Progenitor cell of endocrine pancreas (in vitro differentiated cells): ENCODE data around the gene RALGAPA2. TPM values are rescaled to one million over a fixed set of nuclear protein-coding genes. Genes with fewer than 3 reads are reported as not detected.

Experiments
- DNase-seq: peaks from one replicate; pipeline ENCODE4 v3.0.0; 2021; ENCODE audit warnings: low spot score; ENCODE audit not compliant: unreplicated experiment
- H3K27ac Mint-ChIP-seq: 2 replicates; pipeline ENCODE4 v1.8.0; 2021; ENCODE audit warnings: mild to moderate bottlenecking, moderate library complexity, mixed read lengths
- H3K27me3 Mint-ChIP-seq: 2 replicates; pipeline ENCODE4 v1.8.0; 2021; ENCODE audit warnings: mixed read lengths
- H3K36me3 Mint-ChIP-seq: 2 replicates; pipeline ENCODE4 v1.8.0; 2022; ENCODE audit warnings: mixed read lengths; ENCODE audit not compliant: insufficient read depth
- H3K4me1 Mint-ChIP-seq: 2 replicates; pipeline ENCODE4 v1.8.0; 2021; ENCODE audit warnings: low read depth, mixed read lengths
- H3K4me3 Mint-ChIP-seq: 2 replicates; pipeline ENCODE4 v1.8.0; 2021; ENCODE audit warnings: low read depth, mild to moderate bottlenecking, moderate library complexity, mixed read lengths
- H3K9me3 Mint-ChIP-seq: 2 replicates; pipeline ENCODE4 v1.8.0; 2021; ENCODE audit warnings: low read depth, mixed read lengths
- total RNA-seq: library from RNA; stranded (reverse); gene quantifications from 2 replicates; pipeline ENCODE4 v1.2.1, GENCODE V29; 2021
- TF ChIP-seq, protein P1 (sequence below): fragments of 200-600 bp; sonication (generic); IDR thresholded peaks from one replicate; pipeline ENCODE4 v1.5.0; 2021; ENCODE audit warnings: antibody characterized with exemption, mild to moderate bottlenecking; ENCODE audit not compliant: unreplicated experiment

The RALGAPA2 gene
- total RNA-seq, 1 donor from 2014 or later: 109 TPM

DNA sequence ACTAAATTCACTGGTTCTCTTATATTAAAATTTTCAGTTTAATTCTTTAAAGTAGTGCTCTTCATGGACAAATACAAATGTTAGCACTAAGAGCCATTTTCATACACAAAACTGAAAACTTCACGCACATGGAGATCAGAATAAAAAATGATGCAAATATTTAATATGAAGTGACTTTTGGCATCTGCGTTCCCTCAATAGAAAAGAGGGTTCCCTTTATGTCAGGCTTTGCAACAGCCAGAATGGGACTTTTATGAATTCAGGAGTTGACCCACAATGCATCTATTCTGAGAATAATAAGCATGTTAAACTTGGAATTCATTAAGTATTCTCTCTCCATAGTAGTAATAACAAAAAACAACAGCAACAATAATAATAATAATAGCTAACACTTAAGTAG lies 218.7 kb downstream of the RALGAPA2 start:
- Mint-ChIP-seq H3K9me3 (no peaks in the 10 kb centered on the region), H3K27me3 (no peaks in the 10 kb centered on the region), H3K36me3 (peaks cover 14% of the 10 kb centered on the region), H3K4me1 (peaks cover 63% of the 10 kb centered on the region), H3K27ac (peak overlapping the region; percentile 74), H3K4me3 (no peak overlapping the region)
- no peak for DNase-seq
- TF ChIP-seq, protein P1, sequence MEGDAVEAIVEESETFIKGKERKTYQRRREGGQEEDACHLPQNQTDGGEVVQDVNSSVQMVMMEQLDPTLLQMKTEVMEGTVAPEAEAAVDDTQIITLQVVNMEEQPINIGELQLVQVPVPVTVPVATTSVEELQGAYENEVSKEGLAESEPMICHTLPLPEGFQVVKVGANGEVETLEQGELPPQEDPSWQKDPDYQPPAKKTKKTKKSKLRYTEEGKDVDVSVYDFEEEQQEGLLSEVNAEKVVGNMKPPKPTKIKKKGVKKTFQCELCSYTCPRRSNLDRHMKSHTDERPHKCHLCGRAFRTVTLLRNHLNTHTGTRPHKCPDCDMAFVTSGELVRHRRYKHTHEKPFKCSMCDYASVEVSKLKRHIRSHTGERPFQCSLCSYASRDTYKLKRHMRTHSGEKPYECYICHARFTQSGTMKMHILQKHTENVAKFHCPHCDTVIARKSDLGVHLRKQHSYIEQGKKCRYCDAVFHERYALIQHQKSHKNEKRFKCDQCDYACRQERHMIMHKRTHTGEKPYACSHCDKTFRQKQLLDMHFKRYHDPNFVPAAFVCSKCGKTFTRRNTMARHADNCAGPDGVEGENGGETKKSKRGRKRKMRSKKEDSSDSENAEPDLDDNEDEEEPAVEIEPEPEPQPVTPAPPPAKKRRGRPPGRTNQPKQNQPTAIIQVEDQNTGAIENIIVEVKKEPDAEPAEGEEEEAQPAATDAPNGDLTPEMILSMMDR: no peak

DNA sequence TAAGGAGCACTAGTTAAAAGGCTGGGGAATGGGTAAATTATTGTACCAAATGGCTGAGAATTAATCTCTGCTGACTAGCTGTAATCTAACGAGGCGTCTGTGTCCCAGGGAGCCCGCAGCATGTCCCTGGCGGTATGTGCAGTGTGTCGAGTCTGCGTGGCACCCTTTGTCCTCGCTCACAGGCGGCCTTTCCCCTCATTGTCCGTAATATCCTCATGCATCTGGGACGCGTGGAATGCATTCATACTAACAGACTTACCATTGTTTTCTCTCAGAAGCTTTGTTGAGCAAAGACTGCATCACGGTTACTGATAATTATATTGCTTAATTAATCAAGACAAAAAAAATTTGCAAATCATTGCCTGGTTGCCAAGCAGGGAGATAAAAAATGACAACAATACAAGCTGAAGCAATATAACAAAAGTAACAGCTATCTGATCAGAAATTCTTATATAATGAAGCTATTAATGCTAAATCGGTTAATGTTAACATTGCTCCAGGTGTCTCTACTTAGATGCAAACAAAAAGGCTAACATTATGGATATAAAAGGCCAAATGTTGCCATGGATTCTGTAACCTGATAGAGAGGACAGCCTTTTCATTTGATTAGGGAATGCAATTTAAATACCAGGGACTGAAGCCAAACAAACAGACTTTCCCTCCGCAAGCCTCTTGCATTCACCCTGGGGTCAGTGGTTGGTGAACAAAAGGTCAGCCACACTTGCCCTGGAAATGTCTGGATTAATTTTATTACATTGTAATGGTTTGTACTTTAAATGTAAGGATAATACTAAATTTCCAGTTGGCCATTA lies 219.7 kb downstream of the RALGAPA2 start:
- Mint-ChIP-seq H3K36me3 (peaks cover 16% of the 10 kb centered on the region), H3K27me3 (no peaks in the 10 kb centered on the region), H3K4me1 (peaks cover 54% of the 10 kb centered on the region), H3K27ac (peak overlapping the region; percentile 98), H3K4me3 (peak overlapping the region; percentile 37), H3K9me3 (no peaks in the 10 kb centered on the region)
- TF ChIP-seq, protein P1: no peak
- peak; percentile 23 for DNase-seq

DNA sequence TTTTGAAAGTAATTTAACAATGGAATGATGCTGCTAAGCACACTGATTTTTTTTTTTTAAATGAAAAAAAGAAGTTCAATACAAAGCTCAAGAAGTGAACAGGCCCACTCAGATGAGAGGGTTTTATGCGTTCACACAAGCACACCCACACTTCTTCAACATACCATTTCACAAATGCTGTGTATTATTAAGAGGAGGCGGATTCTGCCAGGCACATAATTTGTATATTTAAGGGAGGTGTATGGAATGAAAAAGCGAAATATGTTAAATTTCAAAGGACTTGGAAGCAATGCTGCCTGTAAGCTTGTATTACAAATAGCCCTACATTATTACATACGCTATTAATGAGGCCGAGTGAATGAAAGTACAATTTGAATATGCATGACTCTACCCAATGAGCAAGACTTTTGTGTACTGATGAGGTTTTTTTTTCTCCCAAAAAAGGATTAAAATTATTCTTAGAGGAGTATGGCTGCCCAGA lies 220.6 kb downstream of the RALGAPA2 start:
- TF ChIP-seq, protein P1: no peak
- Mint-ChIP-seq H3K27me3 (no peaks in the 10 kb centered on the region), H3K36me3 (peaks cover 15% of the 10 kb centered on the region), H3K27ac (peak overlapping the region; percentile 98), H3K4me1 (peaks cover 54% of the 10 kb centered on the region), H3K4me3 (peak overlapping the region; percentile 6), H3K9me3 (no peaks in the 10 kb centered on the region)
- DNase-seq: no peak

DNA sequence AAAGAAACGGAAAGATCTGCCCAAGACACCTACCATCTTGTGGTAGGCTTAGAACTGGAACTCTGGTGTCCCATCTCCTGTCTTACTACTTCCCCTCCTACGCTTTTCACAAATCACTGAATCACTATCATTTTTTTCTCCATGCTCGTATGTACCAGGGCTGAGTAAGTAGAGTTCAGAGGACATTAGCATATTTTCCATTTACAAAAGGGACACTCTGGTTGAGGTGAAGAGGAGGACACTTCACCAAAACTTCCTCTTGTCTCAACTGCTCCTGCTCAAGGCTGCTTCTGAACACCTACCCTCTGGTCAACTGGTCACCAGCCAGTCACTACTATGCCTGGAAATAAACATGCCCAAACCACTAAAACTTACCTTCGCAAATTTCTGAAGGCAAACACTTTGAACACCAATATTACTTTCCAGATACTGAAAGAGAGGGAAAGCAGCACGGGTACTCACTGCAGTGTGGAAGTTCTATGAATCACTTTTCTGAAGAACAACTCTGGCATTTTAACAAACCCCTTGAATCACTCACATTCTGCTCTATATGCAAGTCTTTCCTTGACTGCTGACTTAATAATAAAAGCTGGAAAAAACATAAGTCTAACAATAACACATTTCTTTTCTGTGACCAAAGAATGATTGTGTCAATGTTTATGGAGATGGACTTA lies 221.2 kb downstream of the RALGAPA2 start:
- Mint-ChIP-seq H3K27ac (peak overlapping the region; percentile 98), H3K4me3 (peak overlapping the region; percentile 6), H3K4me1 (peaks cover 54% of the 10 kb centered on the region)

DNA sequence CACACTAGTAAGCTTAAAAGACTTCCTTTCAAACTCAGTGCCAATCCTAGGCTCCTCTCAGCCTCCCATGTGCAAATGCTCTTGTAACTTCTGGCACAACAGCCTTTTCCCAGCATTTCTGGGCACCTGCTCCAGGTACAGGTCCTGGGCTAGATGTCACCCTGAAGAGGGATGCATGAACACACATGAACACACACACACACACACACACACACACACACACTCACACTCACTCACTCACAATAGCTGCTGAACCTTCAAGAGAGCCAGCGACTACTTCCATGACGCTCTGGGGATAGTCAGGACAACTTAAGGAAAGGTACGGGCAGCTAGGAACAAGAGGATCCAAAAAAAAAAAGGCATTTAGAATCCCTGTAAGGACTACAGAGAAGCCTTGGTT lies 221.8 kb downstream of the RALGAPA2 start:
- TF ChIP-seq, protein P1: no peak
- Mint-ChIP-seq H3K4me1 (peaks cover 53% of the 10 kb centered on the region), H3K27me3 (no peaks in the 10 kb centered on the region), H3K4me3 (no peak overlapping the region), H3K36me3 (peaks cover 21% of the 10 kb centered on the region), H3K9me3 (peaks cover 5% of the 10 kb centered on the region), H3K27ac (peak overlapping the region; percentile 98)
- no peak for DNase-seq

More for the DNA sequence above, 221.2 kb downstream of the RALGAPA2 start:
- H3K9me3 Mint-ChIP-seq: peaks cover 5% of the 10 kb centered on the region
- H3K36me3 Mint-ChIP-seq: peaks cover 21% of the 10 kb centered on the region
- TF ChIP-seq, protein P1: no peak
- H3K27me3 Mint-ChIP-seq: no peaks in the 10 kb centered on the region
- DNase-seq: no peak
